NAMALWA (cell line): ENCODE measurements around the gene PRR7.
"Not testable (repeated sequence)": the region's sequence is repeated elsewhere in the genome, so short reads cannot be mapped to it uniquely, and the experiment has no call there.

Experiments
- DNase-seq: peaks from one replicate; pipeline ENCODE4 v3.0.0-alpha.2; 2015; ENCODE audit warnings: low spot score

Gene PRR7

GRCh38 chr5:177484902-177485549, 38.4 kb downstream of the PRR7 start:
- DNase-seq = no peak

GRCh38 chr5:177485753-177486152, 39.1 kb downstream of the PRR7 start:
- DNase-seq = not testable (repeated sequence)

GRCh38 chr5:177486256-177486655, 39.6 kb downstream of the PRR7 start:
- DNase-seq = no peak

GRCh38 chr5:177487144-177487543, 40.5 kb downstream of the PRR7 start:
- no peak for DNase-seq

GRCh38 chr5:177487975-177488374, 41.4 kb downstream of the PRR7 start:
- DNase-seq = no peak

GRCh38 chr5:177489119-177489716, 42.6 kb downstream of the PRR7 start:
- peak; percentile 60 for DNase-seq

GRCh38 chr5:177490311-177490991, 43.8 kb downstream of the PRR7 start:
- DNase-seq = no peak

- no peak for DNase-seq
These were observed 44.4 kb downstream of the PRR7 start for GRCh38 chr5:177490992-177491391.

GRCh38 chr5:177491429-177491945, 44.9 kb downstream of the PRR7 start:
- DNase-seq = peak; percentile 76

GRCh38 chr5:177491983-177492746, 45.6 kb downstream of the PRR7 start:
- no peak for DNase-seq

- DNase-seq = no peak
These were observed 46.2 kb downstream of the PRR7 start for GRCh38 chr5:177492841-177493240.

- no peak for DNase-seq
These were observed 47.3 kb downstream of the PRR7 start for GRCh38 chr5:177493795-177494345.

- peak; percentile 61 for DNase-seq
These were observed 48.0 kb downstream of the PRR7 start for GRCh38 chr5:177494346-177495195.

- DNase-seq = peak; percentile 50
These were observed 48.8 kb downstream of the PRR7 start for GRCh38 chr5:177495243-177496060.

- DNase-seq = no peak
These were observed 49.6 kb downstream of the PRR7 start for GRCh38 chr5:177496070-177496726.

GRCh38 chr5:177496727-177497291, 50.2 kb downstream of the PRR7 start:
- no peak for DNase-seq

GRCh38 chr5:177497292-177498012, 50.8 kb downstream of the PRR7 start, which contains the start of gene PDLIM7:
Gene PDLIM7, minus strand, starts transcription at chr5:177497604. Its CDS starts 1,092 bp downstream, at chr5:177496512.
- peak; percentile 95 for DNase-seq

GRCh38 chr5:177498013-177498787, 51.6 kb downstream of the PRR7 start:
- DNase-seq = no peak
